Fibroblast of mammary gland (primary cell): Measurements from ENCODE around the gene ADGRD1.

ENCODE experiments used
- DNase-seq: peaks from one replicate; pipeline ENCODE4 v3.0.0-alpha.2; 2010; ENCODE audit warnings: low read depth
- H3K4me3 ChIP-seq: 2 replicates; pipeline ENCODE4 v1.5.1; 2011; ENCODE audit warnings: low read depth, mild to moderate bottlenecking, low read length, moderate library complexity; ENCODE audit not compliant: control insufficient read depth
- TF ChIP-seq, protein P1 (sequence below): conservative IDR thresholded peaks from 2 replicates; pipeline ENCODE4 v1.5.1; 2011; ENCODE audit warnings: low read depth, low read length, inconsistent platforms; ENCODE audit not compliant: control insufficient read depth, insufficient read depth

The ADGRD1 gene

DNA sequence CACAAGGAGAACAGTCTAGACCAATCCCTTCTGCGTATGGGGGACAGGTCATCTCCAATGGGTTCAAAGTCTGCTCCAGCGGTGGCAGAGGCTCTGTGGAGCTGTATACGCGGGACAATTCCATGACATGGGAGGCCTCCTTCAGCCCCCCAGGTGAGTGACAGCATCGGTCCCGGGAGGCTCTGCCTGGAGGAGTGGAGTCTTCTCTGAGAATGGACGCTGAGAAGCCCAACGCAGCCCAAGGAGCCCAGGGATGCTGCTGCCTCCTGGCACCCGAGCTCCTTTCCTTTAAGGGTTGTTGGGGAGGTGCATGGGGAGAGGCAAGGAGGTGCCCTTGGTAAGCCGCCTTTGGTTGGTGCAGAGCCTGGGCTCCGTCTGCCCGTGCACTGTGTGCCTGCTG is 28.2 kb downstream of the ADGRD1 start:
- TF ChIP-seq, protein P1, sequence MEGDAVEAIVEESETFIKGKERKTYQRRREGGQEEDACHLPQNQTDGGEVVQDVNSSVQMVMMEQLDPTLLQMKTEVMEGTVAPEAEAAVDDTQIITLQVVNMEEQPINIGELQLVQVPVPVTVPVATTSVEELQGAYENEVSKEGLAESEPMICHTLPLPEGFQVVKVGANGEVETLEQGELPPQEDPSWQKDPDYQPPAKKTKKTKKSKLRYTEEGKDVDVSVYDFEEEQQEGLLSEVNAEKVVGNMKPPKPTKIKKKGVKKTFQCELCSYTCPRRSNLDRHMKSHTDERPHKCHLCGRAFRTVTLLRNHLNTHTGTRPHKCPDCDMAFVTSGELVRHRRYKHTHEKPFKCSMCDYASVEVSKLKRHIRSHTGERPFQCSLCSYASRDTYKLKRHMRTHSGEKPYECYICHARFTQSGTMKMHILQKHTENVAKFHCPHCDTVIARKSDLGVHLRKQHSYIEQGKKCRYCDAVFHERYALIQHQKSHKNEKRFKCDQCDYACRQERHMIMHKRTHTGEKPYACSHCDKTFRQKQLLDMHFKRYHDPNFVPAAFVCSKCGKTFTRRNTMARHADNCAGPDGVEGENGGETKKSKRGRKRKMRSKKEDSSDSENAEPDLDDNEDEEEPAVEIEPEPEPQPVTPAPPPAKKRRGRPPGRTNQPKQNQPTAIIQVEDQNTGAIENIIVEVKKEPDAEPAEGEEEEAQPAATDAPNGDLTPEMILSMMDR, result no peak
- no peak for DNase-seq
- H3K4me3 ChIP-seq, result no peak overlapping the region

DNA sequence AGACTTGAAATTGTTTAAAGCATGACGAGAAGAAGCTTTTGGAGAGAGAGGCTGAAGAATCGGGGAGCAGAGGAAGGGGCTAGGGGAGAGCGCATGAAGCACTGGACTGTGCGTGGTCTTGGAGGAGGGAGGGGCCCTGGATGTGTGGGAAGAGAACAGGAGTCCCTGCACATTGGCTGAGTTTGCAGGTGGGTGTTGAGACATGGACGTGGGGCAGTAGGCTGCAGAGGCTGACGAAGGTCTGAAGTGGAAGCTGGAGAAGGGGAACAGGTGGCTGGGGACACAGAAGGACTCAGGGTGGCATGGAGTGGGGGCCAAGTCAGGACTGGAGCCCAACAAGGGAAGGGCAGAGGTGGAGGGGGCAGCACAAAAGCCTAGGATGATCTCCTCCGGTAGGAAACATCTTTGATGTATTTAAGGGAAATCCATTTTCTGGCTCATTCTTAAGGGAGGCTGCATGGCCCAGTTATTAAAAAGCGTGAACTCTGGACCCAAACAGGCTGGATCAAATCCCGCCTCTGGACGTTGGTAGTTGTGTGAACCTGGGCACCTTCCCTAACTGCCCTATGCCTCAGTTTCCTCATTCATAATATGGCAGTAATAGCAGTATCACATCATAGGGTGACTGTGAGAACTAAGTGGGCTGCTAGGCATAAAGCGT is 29.0 kb downstream of the ADGRD1 start:
- no peak for DNase-seq
- TF ChIP-seq, protein P1, result no peak
- no peak overlapping the region for H3K4me3 ChIP-seq

DNA sequence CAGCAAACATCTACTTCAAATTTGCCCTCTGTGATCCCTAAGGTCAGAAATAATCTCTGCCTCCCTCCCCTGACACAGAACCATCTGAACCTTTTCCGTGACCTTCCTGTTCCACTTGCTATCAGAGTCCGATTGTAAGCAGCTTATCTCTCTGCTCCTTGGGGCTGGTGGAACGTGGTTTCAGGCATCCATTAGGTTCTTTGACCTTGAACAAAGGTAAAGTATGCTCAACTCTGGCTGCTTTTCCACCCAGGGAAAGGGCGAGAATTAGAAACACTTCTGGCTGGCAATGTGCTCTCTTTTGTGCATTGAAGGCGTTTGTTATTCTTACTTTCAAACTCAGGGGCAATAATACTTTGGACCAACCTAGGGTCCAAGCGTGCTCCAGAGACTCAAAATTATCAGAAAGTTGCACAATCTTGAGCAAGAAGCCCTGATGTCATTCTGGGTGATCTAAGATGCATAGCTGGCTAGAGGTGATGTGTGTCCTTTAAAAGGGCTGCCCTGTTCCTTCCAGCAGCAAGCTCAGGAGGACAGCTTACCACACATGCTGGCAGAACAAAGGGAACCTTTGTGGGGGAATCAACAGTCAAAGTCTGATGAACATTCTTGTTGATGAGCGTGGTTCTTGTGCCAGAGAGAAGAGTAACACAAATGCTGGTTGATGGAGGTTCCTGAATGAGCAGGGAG is 29.8 kb downstream of the ADGRD1 start:
- H3K4me3 ChIP-seq, result no peak overlapping the region
- DNase-seq, result no peak
- TF ChIP-seq, protein P1, result no peak

DNA sequence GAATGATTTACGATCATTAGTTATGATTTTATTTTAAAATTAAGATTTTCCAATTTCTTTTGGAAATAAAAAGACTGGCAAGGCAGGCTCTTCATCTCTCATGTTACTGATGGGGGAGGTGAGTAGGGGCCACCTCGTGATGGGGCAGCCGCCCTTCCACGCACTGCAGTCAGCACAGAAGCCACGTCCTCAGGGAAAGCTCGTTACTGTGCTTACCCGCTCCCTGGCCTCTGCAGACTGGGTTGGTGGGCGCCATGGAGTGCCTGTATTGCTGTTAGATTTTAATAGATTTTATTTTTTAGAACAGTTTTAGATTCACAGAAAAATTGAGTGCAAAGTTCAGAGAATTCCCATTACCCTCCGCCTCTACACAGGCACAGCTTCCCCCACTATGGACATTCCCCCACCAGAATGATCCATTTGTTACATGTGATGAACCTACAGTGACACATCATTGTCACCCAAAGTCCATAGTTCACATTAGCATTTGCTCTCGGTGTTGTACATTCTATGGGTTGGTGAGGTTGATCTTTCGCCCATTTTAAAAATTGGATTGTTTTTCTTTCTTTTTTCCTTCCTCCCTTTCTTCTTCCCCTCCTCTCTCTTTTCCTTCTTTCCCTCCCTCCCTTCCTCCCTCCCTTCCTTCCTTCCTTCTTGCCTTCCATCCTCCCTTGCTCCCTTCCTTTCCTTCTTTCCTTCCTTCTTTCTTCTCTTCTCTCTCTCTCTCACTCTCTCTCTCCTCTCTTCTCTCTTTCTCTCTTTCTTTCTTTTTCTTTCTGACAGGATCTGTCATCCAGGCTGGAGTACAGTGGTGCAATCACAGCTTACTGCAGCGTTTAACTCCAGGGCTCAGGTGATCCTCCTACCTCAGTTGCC is 30.7 kb downstream of the ADGRD1 start:
- DNase-seq, result no peak
- H3K4me3 ChIP-seq, result no peak overlapping the region
- TF ChIP-seq, protein P1, result no peak

DNA sequence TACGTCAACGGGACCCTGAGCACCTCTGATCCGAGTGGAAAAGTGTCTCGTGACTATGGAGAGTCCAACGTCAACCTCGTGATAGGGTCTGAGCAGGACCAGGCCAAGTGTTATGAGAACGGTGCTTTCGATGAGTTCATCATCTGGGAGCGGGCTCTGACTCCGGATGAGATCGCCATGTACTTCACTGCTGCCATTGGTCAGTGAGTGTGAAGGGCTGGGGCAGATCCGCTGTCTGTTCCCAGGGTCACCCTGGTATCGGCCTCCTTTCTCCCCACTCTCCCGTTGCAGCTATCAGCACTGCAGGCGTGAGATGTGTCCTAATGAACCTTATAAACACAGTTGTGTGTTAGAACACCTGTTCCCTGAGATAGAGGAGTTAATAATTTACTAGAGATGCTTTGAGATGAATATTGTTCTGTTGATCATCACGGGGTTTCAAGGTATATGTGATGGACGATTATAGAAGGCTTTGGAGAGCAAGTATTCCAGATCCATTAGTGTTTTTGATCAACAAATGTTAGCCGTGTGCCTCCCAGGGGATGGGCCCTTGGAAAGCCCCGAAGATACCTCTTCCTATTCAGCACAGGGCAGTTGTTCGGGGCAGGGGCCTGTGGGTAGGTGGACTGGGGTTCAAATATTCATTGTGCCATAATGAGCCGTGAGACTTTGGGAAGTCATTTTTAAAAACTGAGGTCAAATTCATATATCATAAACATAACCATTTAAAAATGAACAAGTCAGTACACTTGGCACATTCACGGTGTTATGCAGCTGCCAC is 33.6 kb downstream of the ADGRD1 start:
- no peak overlapping the region for H3K4me3 ChIP-seq
- no peak for DNase-seq
- TF ChIP-seq, protein P1, result no peak

DNA sequence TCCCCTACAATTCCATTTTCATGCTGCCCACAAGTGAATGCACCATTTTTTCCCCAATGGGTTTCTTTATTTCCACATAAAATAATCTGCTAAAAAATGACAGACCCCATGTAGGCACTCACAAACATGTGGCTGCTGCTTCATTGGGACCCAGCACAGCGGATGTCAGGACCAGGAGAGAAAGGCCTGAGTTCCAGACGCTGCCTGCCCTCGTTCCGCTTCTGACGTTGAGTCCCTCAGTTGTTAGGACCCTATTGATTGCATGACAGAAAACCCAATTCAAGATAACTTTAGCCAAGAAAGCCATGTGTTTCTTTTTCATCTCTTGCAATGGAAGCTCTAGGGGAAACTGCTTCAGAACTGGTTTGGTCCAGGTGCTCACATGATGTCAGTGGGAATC is 34.6 kb downstream of the ADGRD1 start:
- DNase-seq, result no peak
- no peak overlapping the region for H3K4me3 ChIP-seq
- TF ChIP-seq, protein P1, result no peak
